ENCODE data around the gene KLHDC3.
"Not testable (repeated sequence)": the region's sequence is repeated elsewhere in the genome, so short reads cannot be mapped to it uniquely, and the experiment has no call there.

KLHDC3 gene

GRCh38 chr6:43033496-43034189 lies 19.6 kb downstream of the KLHDC3 start:
- no peak for DNase-seq

DNA sequence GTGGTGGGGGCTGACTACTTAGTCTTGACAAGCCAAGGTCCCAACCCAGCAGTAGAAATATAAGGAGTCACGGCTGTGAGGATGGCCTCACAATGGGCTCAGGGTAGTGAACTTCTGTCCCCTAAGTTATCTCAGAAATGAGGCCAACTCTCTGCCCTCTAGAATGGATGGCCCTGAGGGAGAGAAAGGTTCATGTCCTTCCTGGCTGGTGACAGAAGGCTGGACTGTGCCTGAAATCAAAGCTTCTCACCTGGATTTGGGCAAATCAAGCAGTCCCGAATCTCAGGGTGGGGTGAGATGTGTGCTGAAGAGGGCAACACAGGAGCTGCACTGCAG lies 20.1 kb downstream of the KLHDC3 start:
- no peak for DNase-seq

DNA sequence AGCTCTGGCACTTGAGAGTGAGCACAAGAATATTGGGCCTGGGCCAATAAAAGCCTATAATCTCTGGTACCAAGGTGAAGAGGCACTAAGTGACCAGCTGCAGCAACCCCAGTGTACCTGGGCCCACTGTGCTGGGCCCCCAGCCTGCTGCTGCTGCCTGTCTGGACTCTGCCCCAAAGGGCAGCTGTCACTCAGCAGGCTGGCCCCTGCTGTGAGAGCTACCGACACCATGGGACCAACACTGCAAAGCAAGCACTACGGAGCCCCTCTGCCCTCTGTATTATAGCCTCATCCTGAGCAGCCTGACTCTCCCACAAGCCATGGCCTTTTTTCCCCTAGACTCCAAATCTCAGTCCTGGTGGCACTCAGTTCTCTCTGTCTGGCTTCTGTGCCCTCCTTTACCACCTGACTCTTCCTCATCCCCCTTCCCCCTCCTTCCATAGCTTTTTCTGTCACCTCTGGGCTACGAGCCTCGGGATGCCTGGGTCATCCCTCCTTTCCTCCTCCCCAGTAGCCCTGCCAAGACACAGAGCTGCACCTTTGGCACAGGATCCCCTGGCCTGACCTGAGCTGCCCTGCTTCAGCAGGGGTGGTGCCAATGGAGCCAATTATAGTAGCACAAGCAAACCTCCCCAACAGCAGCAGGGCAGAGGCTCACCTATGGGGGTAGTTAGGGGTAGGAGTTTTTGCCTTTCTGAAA lies 21.6 kb downstream of the KLHDC3 start:
- DNase-seq = no peak

DNA sequence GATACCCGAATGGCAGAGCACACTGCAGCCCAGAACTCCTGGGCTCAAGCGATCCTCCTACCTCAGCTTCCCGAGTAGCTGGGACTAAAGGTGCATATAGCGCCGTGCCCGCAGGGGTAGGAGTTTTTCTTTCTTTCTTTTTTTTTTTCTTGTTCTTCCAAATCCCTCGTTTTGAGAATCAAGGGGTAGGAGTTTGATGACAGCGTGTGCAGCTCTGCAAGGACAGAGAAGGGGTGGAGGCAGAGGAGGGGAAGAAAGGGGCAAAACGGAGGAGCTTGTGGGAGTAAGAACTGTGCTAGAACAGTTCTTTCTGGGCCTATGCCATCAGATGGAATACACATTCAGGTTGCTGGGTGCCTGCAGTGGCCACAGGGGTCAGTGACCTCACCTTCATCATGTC lies 22.7 kb downstream of the KLHDC3 start:
- DNase-seq = no peak

GRCh38 chr6:43037197-43037596 lies 23.1 kb downstream of the KLHDC3 start:
- no peak for DNase-seq

- no peak for DNase-seq
These were observed 23.7 kb downstream of the KLHDC3 start for GRCh38 chr6:43037706-43038105.

- DNase-seq = no peak
These were observed 24.7 kb downstream of the KLHDC3 start for GRCh38 chr6:43038727-43039126.

- no peak for DNase-seq
These were observed 26.7 kb downstream of the KLHDC3 start for GRCh38 chr6:43040542-43041257.

DNA sequence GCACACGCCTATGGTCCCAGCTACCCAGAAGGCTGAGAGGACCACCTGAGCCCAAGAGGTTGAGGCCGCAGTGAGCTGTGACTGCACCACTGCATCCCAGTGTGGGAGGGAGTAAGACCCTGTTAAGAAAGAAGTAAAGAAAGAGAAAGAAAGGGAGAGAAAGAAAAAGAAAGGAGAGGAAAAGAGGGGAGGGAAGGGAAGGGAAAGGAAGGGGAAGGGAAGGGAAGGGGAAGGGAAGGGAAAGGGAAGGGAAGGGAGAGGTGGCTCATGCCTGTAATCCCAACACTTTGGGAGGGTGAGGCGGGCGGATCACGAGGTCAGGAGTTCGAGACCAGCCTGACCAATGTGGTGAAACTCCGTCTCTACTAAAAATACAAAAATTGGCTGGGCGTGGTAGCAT lies 27.4 kb downstream of the KLHDC3 start:
- not testable (repeated sequence) for DNase-seq

DNA sequence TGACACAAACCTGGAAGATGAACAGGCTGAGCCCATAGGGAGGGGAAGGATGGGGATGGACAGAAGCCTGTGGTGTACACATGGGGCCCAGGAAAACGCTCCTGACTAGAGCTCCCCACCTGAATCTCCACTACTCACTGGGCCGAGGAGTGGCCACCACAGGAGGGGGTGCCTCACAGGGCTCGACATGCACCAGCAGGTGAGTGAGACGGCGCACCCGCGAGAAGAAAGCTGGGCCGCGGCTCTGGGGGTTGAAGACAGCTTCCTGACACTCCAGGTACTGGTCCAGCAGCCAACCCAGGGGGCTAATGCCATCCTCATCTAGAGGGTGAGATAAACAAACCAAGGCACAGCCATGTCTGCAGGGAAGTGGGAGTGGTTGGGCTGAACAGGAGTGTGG lies 29.3 kb downstream of the KLHDC3 start:
- DNase-seq = no peak

DNA sequence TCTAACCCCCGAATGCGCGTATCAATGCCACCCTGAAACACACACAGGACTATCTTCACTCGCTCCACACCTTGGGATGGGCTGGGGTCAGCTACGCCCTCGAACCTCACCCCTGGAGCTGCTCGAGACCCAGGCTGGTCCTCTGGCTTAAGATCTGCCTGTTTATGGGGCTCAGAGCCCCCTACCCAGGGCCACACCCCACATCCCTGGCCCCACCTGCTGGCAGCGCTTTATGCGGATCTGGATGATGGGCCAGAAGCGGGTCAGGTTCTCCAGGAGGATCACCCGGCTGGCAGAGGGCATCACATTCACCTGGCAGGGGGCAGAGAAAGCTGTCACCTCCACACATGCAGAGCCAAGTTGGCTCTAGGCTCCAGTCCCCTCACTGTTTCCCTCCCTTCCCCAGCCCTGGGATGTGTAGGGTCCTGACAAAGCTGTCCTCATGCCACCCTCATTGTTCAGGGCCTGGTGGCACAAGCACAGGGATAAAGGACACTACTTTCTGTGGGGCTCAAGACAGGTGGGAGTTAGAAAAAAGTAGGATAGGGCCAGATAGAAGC lies 31.4 kb downstream of the KLHDC3 start:
- no peak for DNase-seq

- no peak for DNase-seq
These were observed 33.9 kb downstream of the KLHDC3 start for GRCh38 chr6:43047998-43048397.

DNA sequence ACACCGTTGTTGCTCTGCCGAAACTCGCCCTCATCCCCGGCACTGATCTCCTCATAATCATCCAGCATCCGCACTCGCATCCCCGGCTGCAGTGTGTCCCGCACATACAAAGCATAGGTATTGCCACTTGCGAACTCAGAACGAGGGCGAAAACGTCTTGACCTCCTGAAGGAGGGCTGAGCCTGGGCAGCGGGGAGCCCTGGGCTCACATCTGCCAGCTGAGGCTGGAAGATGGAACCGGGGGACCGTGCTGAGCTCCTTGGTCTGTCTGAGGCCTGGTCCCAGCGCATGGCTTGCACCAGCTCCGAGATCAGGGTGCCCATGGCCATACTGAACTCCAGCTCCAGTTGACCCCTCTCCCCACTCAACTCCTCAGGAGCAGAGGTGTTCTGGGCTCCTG lies 36.9 kb downstream of the KLHDC3 start:
- no peak for DNase-seq

- DNase-seq = no peak
These were observed 38.3 kb downstream of the KLHDC3 start for GRCh38 chr6:43052225-43052841.

GRCh38 chr6:43052842-43053544 lies 38.9 kb downstream of the KLHDC3 start:
- DNase-seq = no peak

DNA sequence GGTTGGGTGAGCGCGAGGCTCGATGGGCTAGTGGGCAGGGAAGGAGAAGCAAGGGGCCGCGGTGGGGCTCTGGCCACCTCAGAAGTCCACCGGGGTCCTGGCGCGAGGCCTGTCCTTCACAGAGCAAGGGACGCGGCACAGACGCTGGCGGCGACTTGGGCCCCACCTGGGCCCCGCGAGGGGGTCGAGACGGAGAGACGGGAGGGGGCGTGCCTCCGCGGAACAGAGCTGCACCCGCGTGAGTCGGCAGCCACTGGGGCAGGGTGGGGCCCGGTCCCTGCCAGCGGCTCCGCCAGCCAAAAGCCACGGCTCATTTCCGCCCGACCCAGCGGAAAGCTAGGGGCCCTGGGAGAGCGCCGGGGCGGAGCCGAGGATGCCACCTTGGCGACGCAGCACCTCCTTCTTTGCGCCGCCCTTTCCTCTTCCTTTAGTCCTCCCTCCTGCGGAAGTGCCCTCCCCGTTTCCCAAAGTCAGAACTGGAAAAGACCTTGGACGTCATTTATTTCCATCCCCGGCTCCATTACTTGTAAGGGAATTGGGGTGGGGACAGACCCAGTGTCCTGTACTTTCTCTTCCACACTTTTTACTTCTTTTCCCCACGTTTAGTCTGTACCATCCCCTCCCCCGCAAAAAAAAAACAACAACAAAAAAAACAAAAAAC lies 39.6 kb downstream of the KLHDC3 start, which contains the start of gene CUL7:
CUL7 (minus strand) TSS at position 307 of the 661 bp plus-strand sequence. CDS start 1,063 bp downstream, outside the sequence.
- peak; percentile 41 for DNase-seq

- DNase-seq = no peak
These were observed 40.3 kb downstream of the KLHDC3 start for GRCh38 chr6:43054206-43054943.

DNA sequence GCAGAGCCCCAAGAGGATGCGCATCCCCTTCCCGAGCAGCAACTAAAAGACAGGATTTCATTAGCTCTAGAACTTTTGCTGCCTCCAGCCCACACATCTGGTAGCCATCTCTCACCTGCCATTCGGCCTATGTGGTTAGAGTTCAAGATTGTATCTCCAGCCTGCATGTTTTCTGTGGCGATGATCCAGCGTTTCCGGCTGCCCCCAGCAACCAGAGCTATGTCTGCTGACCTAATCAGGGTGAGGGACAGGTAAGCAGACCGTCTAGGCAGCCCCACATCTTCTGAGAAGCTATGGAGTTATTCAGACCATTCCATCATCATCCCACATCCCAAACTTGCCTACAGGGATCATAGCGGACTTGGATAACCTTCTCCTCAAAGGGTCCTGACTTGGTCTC lies 41.9 kb downstream of the KLHDC3 start:
- DNase-seq = no peak

DNA sequence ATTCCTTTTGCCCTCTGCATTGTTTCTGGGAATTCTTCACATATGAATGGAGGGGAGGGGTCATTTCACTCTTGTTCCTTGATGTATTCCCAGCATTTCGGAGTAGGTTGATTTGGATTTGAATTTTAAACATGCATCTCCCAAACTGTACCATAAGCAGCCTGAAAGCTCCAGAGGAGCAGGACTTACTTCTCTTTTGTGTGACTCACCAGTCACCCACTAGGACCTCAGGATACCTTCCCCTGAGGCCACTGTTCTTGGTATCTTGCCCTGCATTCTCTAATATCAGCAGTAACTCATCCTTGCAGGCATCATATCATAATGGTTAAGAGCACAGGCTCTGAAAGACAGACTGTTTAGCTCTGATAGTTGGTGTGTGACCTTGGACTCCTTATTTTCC lies 44.5 kb downstream of the KLHDC3 start:
- DNase-seq = no peak

GRCh38 chr6:43059168-43060033 lies 45.4 kb downstream of the KLHDC3 start, which contains the start of the genes KLC4 and MRPL2:
Gene KLC4 (plus strand): TSS chr6:43059631. CDS start chr6:43061336, 1,705 bp downstream.
Gene MRPL2 (minus strand): TSS chr6:43059434. CDS start chr6:43059381, 53 bp downstream.
- DNase-seq = peak; percentile 91
